Esophagus mucosa (tissue), 1 donor: ENCODE data around the gene ZC3H11A. TPM values are rescaled to one million over a fixed set of nuclear protein-coding genes. Genes with fewer than 3 reads are reported as not detected.

ENCODE experiments used
- total RNA-seq: library from RNA; stranded (reverse); gene quantifications from one replicate; pipeline ENCODE4 v1.2.4, GENCODE V29; 2023
- donor health status: DM: yes; HTN: yes; CAD: no.

ZC3H11A gene
- total RNA-seq, 1 donor from 2014 or later = 38.6 TPM

Other genes starting within 250 kb of the ZC3H11A start
- 28.3 TPM for gene ATP2B4, start 168.8 kb upstream of the ZC3H11A start, total RNA-seq
- gene LAX1, start 30.4 kb upstream of the ZC3H11A start, total RNA-seq = 0.84 TPM
- gene ZBED6, start within 50 bp of the ZC3H11A start, total RNA-seq = 18.5 TPM
- 67.4 TPM for gene SNRPE, start 66.0 kb downstream of the ZC3H11A start, total RNA-seq